HK-2 (cell line): ENCODE measurements around the gene RGS6.
"Not testable (repeated sequence)": the region's sequence is repeated elsewhere in the genome, so short reads cannot be mapped to it uniquely, and the experiment has no call there.

ENCODE experiments used
- DNase-seq: peaks from one replicate; pipeline ENCODE4 v3.0.0-alpha.2; 2018; ENCODE audit not compliant: unreplicated experiment

RGS6 gene

GRCh38 chr14:71932229-71932981, at the start of gene RGS6:
TSS of gene RGS6 (plus strand) at chr14:71932429.
- DNase-seq: no peak

DNA sequence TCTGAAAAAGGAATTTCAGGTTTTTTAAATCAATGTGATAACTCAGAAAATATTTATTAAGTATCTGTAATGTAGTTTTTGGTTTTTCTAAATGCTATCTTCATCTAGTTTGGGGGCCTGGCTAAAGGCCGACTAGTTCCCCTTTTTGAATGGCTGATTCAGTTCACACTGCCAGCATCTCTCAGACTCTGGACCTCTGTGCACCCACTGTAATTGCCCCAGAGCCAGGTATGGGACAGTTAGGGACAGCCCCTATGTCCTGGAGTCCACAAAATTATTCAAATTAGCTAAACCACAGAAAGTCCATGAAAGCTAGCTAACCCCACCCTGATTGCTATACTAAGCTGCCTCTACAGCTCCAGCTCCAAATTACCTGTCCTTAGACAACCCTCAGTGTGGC, 49.1 kb upstream of the RGS6 start:
- DNase-seq: no peak

DNA sequence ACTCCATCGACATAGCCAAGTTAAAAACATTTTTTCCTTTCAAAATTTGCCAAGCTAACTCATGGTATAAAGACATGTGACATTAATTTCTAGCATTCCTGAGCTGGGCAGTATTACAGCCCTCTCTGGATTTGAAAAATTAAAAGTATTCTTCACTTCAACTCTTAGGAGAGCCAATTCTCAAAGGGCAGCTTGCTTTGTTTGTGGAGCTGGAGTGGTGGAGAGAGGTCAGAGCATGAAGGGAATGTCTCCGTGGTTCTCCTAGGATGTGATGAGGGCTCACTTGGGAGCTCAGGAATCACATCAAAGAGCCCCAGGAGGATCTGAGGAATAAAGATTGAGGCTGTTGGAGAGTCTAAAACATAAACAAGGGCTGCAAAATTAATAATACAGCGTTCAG, 46.9 kb upstream of the RGS6 start:
- DNase-seq: no peak

DNA sequence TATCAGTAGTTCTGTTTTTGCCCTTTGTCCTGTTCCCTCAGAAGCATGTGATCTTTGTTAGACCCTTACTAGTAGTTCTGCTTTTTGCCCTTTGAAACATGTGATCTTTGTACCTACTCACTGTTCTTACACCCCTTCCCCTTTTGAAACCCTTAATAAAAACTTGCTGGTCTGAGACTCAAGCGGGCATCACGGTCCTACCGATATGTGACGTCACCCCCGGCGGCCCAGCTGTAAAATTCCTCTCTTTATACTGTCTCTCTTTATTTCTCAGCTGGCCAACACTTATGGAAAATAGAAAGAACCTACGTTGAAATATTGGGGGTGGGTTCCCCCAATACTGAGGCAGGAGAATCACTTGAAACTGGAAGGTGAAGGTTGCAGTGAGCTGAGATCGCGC, 44.4 kb upstream of the RGS6 start:
- not testable (repeated sequence) for DNase-seq

GRCh38 chr14:71890541-71890940, 41.7 kb upstream of the RGS6 start:
- no peak for DNase-seq

GRCh38 chr14:71891185-71891584, 41.0 kb upstream of the RGS6 start:
- DNase-seq: no peak

DNA sequence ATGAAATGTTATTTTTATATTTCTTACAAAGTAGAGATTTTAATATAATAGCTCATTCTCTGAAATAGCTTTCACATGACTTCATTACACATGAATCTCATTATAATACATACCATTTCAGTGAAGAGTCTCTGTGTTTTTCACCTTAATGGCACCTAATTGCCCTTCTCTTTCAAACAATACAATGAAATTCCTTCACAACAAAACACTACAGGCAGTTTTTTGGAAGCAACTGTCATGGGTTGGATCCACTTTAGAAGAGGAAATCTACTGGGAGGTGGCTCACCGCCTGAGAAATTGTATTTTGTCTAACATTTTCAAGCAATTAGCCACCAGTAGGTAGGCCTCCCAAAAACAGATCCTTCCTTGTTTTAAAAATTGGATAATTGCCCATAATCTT, 40.3 kb upstream of the RGS6 start:
- no peak for DNase-seq

DNA sequence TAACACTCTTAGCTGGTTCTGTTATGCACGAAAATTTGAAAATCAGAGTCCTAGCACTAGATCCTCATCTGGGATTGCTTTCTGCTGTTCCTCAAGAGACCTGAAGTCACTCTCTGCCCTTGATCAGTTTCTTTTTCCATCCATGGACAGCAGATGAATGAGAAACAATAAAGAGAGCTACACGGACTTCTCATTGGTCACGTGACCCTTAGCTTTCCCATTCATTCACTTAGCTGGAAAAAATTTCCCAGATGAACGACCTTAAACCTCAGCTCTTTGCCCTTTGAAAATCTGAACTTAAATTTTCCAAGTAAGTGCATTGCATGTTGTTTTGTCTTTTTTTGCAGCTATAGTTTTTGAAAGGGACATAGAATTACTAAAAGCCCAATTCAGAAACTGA, 27.2 kb upstream of the RGS6 start:
- no peak for DNase-seq

DNA sequence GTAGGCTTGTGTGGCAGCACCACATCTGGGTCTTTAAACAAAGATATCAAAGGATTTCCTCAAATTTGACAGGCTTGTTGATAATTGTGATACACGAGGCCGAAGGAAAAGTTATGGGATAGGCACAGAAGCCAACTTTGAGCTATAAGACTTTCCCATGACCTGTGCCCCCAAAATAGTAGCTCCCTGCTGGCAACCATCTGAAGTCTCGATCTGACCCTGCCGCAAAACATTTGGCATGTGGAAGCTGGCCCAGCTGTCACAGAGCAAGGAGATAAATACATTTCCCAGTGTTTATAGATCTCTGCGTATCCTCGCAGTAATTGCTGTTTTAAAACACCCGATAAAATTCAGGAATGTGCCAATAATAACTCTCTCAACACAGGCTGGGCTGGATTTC, 26.4 kb upstream of the RGS6 start:
- no peak for DNase-seq

- peak; percentile 12 for DNase-seq
These were observed 24.3 kb upstream of the RGS6 start for GRCh38 chr14:71907793-71908515.

DNA sequence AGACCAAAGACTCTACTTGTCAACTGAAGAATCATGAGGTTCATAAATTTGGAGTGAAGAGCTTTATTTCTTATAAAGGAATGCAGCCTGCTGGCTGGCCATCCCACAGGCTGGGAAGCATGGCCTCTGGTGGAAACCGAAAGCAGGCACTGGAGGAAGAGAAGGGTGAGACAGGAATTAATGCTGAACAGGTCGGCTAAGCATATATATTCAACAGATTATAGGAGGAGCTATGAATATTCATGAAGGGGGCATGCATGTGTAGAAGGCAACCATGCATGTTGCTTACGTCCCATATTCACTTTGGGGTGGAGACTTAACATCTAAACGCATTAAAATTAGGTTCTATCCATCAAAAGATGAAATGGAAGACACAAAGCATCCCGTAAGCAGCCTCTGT, 20.6 kb upstream of the RGS6 start:
- DNase-seq: no peak

DNA sequence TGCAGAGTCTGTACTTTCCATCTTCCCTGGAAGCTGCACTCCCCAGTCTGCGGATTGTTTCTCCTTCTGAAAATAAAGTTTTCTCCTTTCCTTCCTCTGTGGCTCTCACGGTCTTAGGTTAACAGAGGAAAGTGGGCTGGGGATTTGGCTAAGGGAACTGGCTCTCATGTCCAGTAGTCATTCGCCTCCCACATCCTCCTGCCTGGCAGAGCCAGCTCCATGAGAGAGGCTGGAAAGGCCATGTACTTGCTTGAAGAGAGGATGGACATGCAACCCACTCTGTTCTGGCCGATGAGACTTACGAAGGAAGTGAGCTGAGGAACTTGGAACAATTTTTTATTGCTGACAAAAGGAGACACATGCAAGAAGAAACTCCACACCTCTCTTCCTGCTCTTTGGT, 18.9 kb upstream of the RGS6 start:
- no peak for DNase-seq

DNA sequence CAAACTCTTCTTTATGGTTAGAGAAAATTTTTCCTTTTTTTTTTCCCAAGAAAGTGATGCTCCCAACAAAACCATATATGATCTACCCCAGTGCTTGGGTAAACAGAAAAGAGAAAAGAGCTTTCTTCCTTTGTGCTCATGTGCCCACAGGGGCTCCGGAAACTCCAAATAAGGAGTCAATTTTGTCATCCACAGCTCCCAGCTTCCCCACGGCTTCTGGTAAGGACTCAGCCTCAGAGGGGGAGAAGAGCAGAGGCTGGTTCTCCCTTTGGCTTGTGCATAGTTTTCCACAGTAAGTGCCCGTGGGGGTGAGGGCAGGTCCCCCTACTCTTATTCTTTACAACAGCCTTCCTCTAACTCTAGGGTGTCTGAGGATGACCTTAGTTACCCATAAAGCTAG, 13.3 kb upstream of the RGS6 start:
- no peak for DNase-seq

DNA sequence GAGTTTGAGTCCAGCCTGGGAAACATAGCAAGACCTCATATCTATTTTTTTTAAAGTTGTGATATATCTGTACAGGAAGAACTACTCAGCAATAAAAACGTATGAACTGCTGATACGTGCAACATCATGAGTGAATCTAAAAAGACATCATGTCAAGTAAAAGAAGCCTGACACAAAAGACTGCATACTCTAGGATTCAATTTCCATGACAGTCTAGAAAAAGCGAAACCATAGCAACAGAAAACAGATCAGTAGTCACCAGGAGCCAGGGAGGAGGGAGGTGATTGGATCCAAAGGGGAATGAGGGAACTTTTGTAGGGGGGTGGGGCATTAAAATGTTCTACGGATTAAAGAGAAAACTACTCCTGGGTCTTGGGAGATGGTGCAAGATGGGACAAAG, 8.7 kb upstream of the RGS6 start:
- no peak for DNase-seq

DNA sequence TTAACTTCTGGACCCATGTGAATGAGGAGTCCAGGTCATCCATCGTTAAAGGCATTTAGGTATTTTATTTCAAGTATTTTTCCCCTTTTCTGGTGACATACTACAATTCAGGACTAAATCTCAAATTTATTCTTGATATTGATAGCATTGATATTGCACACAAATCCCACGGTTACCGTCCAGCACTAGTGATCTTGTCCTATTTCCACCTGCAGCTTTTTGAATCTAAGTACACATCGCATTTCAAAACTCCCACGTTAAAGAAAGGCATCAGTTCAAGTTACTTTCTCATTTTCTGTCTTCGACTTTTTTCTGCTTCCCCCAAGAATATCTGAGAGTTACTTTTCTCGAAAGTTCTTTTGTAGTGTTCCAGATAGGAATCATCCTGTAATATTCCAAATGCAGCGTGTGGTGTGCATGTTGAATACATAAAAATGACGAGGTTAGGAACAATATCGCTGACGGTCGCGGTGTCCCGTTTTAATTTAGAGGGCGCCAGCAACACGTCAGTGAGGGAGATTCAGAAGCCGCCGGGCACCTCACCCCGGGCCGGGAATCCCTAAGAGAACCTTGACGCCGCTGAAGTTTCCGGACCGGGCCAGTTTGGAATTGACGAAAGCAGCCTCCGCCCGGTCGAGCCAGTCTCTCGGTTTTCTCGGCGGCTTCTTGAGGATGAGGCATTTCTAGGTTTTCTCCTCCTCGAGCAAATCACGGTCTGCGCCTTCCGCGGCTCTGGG, 569 bp upstream of the RGS6 start:
- no peak for DNase-seq

GRCh38 chr14:71933001-71933587, 865 bp downstream of the RGS6 start:
- DNase-seq: no peak

DNA sequence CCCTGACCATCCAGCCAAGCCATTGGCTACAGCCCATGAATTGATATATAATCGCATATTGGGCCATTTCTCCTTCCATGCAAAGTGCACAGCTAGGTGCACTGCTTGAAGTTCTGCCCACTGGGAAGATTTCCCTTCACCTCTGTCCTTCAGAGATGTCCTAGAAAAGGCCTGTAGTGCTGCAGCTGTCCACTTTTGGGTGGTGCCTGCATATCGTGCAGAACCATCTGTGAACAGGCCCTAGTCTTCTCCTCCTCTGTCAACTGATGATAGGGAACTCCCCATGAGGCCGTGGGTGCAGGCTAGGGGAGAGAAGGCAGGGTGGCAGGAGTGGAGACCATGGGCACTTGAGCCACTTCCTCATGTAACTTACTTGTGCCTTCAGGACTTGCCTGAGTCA, 6.0 kb downstream of the RGS6 start:
- DNase-seq: not testable (repeated sequence)

- DNase-seq: not testable (repeated sequence)
These were observed 7.1 kb downstream of the RGS6 start for GRCh38 chr14:71939344-71939743.

DNA sequence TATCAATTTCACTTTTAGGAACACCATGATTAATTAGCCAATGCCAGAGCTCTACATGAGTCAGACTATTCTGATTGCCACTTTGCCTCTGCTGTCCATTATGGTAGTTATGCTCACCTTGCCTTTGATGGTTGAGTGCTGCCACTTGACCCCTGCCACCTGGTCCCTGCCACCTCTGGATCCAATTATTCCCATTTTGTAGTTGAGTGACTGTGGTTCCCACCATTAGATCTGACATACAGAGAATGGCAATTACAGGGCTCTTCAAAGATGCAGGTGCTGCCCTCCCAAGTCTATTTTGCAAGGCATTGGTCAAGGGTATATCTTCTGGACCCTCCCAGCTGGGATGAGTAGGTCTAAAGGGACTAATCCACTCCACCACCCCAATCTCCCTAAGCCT, 8.3 kb downstream of the RGS6 start:
- DNase-seq: not testable (repeated sequence)

- not testable (repeated sequence) for DNase-seq
These were observed 9.4 kb downstream of the RGS6 start for GRCh38 chr14:71941616-71942015.

DNA sequence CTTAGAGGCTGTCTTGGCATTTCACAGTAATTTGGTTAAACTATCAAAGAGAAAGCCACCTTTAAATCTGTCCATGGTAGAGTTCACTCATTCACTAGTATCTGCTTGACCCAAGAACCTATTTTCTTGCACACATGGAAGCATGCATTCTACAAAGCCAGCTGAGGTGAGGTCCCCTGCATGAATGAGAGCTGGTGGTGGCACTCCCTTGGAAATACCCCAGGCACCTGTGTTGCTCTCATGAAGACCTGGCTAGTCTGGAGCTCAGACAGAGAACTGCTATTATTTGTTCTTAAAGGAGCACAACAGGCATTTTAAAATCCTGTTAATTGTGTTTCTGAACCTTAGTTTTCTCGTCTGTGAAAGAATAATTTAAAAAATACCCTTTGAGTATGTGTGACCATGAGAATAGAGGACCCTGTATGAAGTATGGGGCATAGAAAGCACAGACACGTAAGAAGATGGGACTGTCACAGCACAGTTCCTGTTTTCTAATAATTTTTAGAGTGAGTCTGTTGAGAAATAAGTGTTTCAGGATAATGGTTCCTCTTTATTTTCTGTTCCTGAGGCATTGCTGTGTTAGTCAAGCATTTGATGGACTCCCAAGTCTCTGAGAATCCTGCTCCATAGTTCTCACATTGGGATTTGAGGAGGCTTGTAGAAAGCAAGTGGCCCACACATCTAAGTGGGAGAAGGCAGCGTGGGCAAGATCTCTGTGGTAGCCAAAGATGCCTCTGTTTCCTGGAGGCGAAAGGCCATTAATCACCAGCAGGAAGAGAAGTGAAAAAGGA, 10.9 kb downstream of the RGS6 start:
- DNase-seq: no peak

GRCh38 chr14:71943695-71944018, 11.4 kb downstream of the RGS6 start:
- no peak for DNase-seq
